SK-N-SH (cell line): ENCODE measurements around the gene UBE4B. TPM values are rescaled to one million over a fixed set of nuclear protein-coding genes. Genes with fewer than 3 reads are reported as not detected.

Source experiments
- CTCF ChIA-PET: fragments of 300-600, 350-600 bp; formaldehyde crosslinking; extraction: SDS; loops from one replicate; lab custom pipeline; 2021; lab: Yijun Ruan, JAX
- POLR2A ChIA-PET: fragments of 350-600 bp; sonication (Branson Sonifier 250); formaldehyde crosslinking; extraction: SDS; loops from one replicate; lab custom pipeline; 2020; ENCODE audit warnings: antibody characterized with exemption, inconsistent platforms; lab: Yijun Ruan, JAX
- DNase-seq: peaks from one replicate; pipeline ENCODE4 v3.0.0; 2012
- H2AFZ ChIP-seq: fragments of 200-600 bp; sonication (generic); 2 replicates; pipeline ENCODE4 v1.8.1; 2016; ENCODE audit warnings: antibody characterized with exemption, mild to moderate bottlenecking, low read depth
- H3F3A ChIP-seq: fragments of 200-600 bp; sonication (generic); replicated peaks from 2 replicates; pipeline ENCODE3; 2016; ENCODE audit warnings: antibody characterized with exemption, mild to moderate bottlenecking; ENCODE audit not compliant: insufficient read depth
- H3K27ac ChIP-seq, 2 experiments: fragments of 200-500 bp in 1 of 2; fragments of 200-600 bp in 1 of 2; sonication (Bioruptor generic) in 1 of 2; sonication (generic), shearing (Covaris generic) in 1 of 2; 2 replicates each; pipeline versions ENCODE4 v1.5.1 to v1.6.1; 2014 to 2016; ENCODE audit warnings: low read depth in 2 of 2, inconsistent platforms in 1 of 2, low read length in 1 of 2, mild to moderate bottlenecking in 1 of 2, mixed read lengths in 1 of 2
- H3K27me3 ChIP-seq: fragments of 200-600 bp; sonication (generic), shearing (Covaris generic); 2 replicates; pipeline ENCODE4 v1.6.1; 2016; ENCODE audit warnings: mixed run types; ENCODE audit not compliant: insufficient read depth
- H3K36me3 ChIP-seq, 2 experiments: fragments of 200-500 bp in 1 of 2; fragments of 200-600 bp in 1 of 2; sonication (Bioruptor generic) in 1 of 2; sonication (generic) in 1 of 2; replicated peaks in 1 of 2; 2 replicates each; pipeline versions ENCODE3 to v1.5.1; 2014 to 2016; ENCODE audit warnings: low read length in 1 of 2, mild to moderate bottlenecking in 1 of 2; ENCODE audit not compliant: insufficient read depth in 2 of 2, control insufficient read depth in 1 of 2
- H3K4me1 ChIP-seq, 2 experiments: fragments of 200-500 bp in 1 of 2; fragments of 200-600 bp in 1 of 2; sonication (Bioruptor generic) in 1 of 2; sonication (generic), shearing (Covaris generic) in 1 of 2; 2 replicates each; pipeline versions ENCODE4 v1.5.1 to v1.6.1; 2014 to 2016; ENCODE audit warnings: low read depth in 1 of 2, low read length in 1 of 2, mixed run types in 1 of 2; ENCODE audit not compliant: insufficient read depth in 2 of 2, control insufficient read depth in 1 of 2
- H3K4me2 ChIP-seq: fragments of 200-600 bp; sonication (generic), shearing (Covaris generic); 2 replicates; pipeline ENCODE4 v1.6.1; 2017; ENCODE audit warnings: mixed run types
- H3K4me3 ChIP-seq, 2 experiments: fragments of 200-500 bp in 1 of 2; fragments of 200-600 bp in 1 of 2; sonication (Bioruptor generic) in 1 of 2; sonication (generic), shearing (Covaris generic) in 1 of 2; 2 replicates each; pipeline versions ENCODE4 v1.5.1 to v1.8.1; 2014 to 2016; ENCODE audit warnings: low read depth in 2 of 2, inconsistent platforms in 1 of 2, low read length in 1 of 2, mild to moderate bottlenecking in 1 of 2, mixed read lengths in 1 of 2, moderate library complexity in 1 of 2
- H3K79me2 ChIP-seq: fragments of 200-600 bp; sonication (generic); 2 replicates; pipeline ENCODE4 v1.8.1; 2017; ENCODE audit warnings: mild to moderate bottlenecking; ENCODE audit not compliant: insufficient read depth
- H3K9ac ChIP-seq: fragments of 200-600 bp; sonication (generic); 2 replicates; pipeline ENCODE4 v1.6.1; 2017; ENCODE audit warnings: mixed run types
- H3K9me2 ChIP-seq: fragments of 200-600 bp; sonication (generic); 2 replicates; pipeline ENCODE4 v1.6.1; 2017; ENCODE audit warnings: mixed run types
- H3K9me3 ChIP-seq: fragments of 200-600 bp; sonication (generic); 2 replicates; pipeline ENCODE4 v1.6.1; 2017; ENCODE audit warnings: mixed run types, mild to moderate bottlenecking, moderate library complexity
- H4K20me1 ChIP-seq: fragments of 200-600 bp; sonication (generic); 2 replicates; pipeline ENCODE4 v1.6.1; 2017; ENCODE audit warnings: mild to moderate bottlenecking, mixed run types; ENCODE audit not compliant: insufficient read depth
- ELF1 ChIP-seq: IDR thresholded peaks from 2 replicates; pipeline ENCODE4 v1.4.0; 2012
- FOXJ3 ChIP-seq: sonication (generic); formaldehyde crosslinking; IDR thresholded peaks from 2 replicates; pipeline ENCODE4 v1.5.1; 2020; ENCODE audit warnings: mild to moderate bottlenecking, missing genetic modification reagents
- FOXM1 ChIP-seq: IDR thresholded peaks from 2 replicates; pipeline ENCODE4 v1.4.0; 2012; ENCODE audit warnings: low read depth, mild to moderate bottlenecking
- GATA2 ChIP-seq: sonication (generic); formaldehyde crosslinking; IDR thresholded peaks from 2 replicates; pipeline ENCODE4 v1.5.0; 2020; ENCODE audit warnings: mild to moderate bottlenecking, missing genetic modification reagents
- MXI1 ChIP-seq: IDR thresholded peaks from 2 replicates; pipeline ENCODE4 v1.6.1; 2012; ENCODE audit warnings: mild to moderate bottlenecking, low read depth, low read length, improper control_type of control experiment
- NFIC ChIP-seq: IDR thresholded peaks from 2 replicates; pipeline ENCODE4 v1.4.0; 2012; ENCODE audit warnings: borderline replicate concordance
- POLR2AphosphoS5 ChIP-seq: IDR thresholded peaks from 2 replicates; pipeline ENCODE4 v1.6.1; 2012; ENCODE audit warnings: low read depth, low read length
- RAD21 ChIP-seq: IDR thresholded peaks from 2 replicates; pipeline ENCODE4 v1.6.1; 2012; ENCODE audit warnings: mild to moderate bottlenecking, low read length
- RCOR1 ChIP-seq: fragments of 150-350 bp; IDR thresholded peaks from 2 replicates; pipeline ENCODE4 v1.6.1; 2017; ENCODE audit warnings: antibody characterized with exemption, low read length
- REST ChIP-seq: IDR thresholded peaks from 2 replicates; pipeline ENCODE4 v1.6.1; 2012; ENCODE audit warnings: mild to moderate bottlenecking, low read depth, low read length, moderate library complexity
- RFX5 ChIP-seq: IDR thresholded peaks from 2 replicates; pipeline ENCODE4 v1.6.1; 2012; ENCODE audit warnings: mild to moderate bottlenecking, improper control_type of control experiment, low read length
- RXRA ChIP-seq: IDR thresholded peaks from 2 replicates; pipeline ENCODE4 v1.4.0; 2012; ENCODE audit warnings: low read depth, mild to moderate bottlenecking, borderline replicate concordance
- TAF1 ChIP-seq: IDR thresholded peaks from 2 replicates; pipeline ENCODE4 v1.6.1; 2012; ENCODE audit warnings: low read depth, mild to moderate bottlenecking, low read length, moderate library complexity, borderline replicate concordance
- WGBS: methylation state at CpG from one replicate; pipeline ENCODE4 v1.1.6; 2017; ENCODE audit warnings: low lambda C conversion rate; 5-methylcytosine and 5-hydroxymethylcytosine counted together
- polyA plus RNA-seq, 3 experiments: library from polyadenylated mRNA; depleted of rRNA; stranded (reverse); fragments of >200 nt; gene quantifications; 2 replicates each; pipeline ENCODE4 v1.2.3, GENCODE V29; 2012
- TF ChIP-seq, protein P1 (sequence below): fragments of 200-600 bp; sonication (generic); IDR thresholded peaks from 2 replicates; pipeline ENCODE4 v1.6.1; 2017; ENCODE audit warnings: antibody characterized with exemption, mild to moderate bottlenecking, moderate library complexity

Gene UBE4B
- polyA plus RNA-seq, 1 of the 3 experiments (the other 2 are of a cell fraction) = 19.1 TPM

DNA sequence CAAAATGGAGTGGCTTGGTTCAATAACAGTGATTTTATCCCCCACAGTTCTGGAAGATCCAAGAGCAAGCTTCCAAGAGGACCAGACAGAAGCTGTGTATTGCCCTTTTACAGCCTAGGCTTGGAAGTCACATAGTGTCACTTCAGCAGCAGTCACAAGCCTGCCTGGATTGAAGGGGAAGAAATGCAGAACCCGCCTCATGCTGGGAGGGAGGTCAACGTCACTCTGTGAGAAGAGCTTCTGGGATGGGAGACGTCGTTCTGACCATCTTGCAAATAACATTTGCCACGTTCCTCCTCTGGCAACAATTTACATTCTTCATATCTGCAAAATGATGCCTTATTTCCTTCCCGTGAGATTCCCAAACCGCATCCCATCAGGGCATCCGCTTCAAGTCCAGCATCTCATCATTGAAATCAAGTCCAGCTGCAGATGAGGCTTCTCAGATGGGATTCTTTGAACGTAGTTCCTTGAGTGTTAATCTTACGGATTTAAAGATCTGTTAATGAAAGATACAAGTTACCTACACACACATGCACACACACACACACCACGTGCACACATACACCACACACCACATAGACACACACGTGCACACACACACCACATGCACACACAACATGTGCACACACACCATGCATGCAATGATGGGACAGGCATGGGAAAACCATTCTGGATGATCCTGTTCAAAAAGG lies 153.7 kb downstream of the UBE4B start:
- H3K9me2 ChIP-seq = no peaks in the 10 kb centered on the region
- H3K79me2 ChIP-seq = no peaks in the 10 kb centered on the region
- ChIA-PET CTCF (interaction anchor here (0.8 kb wide), 1 partner anchor 309 kb away, joined by 3 read pairs; no protein-coding TSS in a partner anchor), POLR2A (no interaction called here)
- no peak for DNase-seq
- no peak overlapping the region for H3K27ac ChIP-seq
- H3K9ac ChIP-seq = no peak overlapping the region
- no peaks in the 10 kb centered on the region; a peak in 1 of 4 replicates for H3K4me1 ChIP-seq
- H3K9me3 ChIP-seq = no peaks in the 10 kb centered on the region
- H3K27me3 ChIP-seq = no peaks in the 10 kb centered on the region
- no peaks in the 10 kb centered on the region for H3K36me3 ChIP-seq
- no peaks in the 10 kb centered on the region for H4K20me1 ChIP-seq
- no peak overlapping the region for H3K4me3 ChIP-seq
- TF ChIP-seq, protein P1, sequence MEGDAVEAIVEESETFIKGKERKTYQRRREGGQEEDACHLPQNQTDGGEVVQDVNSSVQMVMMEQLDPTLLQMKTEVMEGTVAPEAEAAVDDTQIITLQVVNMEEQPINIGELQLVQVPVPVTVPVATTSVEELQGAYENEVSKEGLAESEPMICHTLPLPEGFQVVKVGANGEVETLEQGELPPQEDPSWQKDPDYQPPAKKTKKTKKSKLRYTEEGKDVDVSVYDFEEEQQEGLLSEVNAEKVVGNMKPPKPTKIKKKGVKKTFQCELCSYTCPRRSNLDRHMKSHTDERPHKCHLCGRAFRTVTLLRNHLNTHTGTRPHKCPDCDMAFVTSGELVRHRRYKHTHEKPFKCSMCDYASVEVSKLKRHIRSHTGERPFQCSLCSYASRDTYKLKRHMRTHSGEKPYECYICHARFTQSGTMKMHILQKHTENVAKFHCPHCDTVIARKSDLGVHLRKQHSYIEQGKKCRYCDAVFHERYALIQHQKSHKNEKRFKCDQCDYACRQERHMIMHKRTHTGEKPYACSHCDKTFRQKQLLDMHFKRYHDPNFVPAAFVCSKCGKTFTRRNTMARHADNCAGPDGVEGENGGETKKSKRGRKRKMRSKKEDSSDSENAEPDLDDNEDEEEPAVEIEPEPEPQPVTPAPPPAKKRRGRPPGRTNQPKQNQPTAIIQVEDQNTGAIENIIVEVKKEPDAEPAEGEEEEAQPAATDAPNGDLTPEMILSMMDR = no peak
- TF ChIP-seq RAD21 (no peak), NFIC (no peak), TAF1 (no peak), GATA2 (CRISPR knock-in tag) (no peak), MXI1 (no peak), FOXJ3 (CRISPR knock-in tag) (no peak), REST (no peak), ELF1 (no peak), FOXM1 (no peak), RXRA (no peak), RCOR1 (no peak), POLR2AphosphoS5 (no peak), RFX5 (no peak)
- H2AFZ ChIP-seq = no peak overlapping the region
- H3K4me2 ChIP-seq = no peak overlapping the region
- peaks cover 5% of the 10 kb centered on the region for H3F3A ChIP-seq
- 90% methylated on average over 12 of the region's 12 CpGs for WGBS
